DMS 273 (cell line): ENCODE results near the gene KRT81.
"Not testable (repeated sequence)": the region's sequence is repeated elsewhere in the genome, so short reads cannot be mapped to it uniquely, and the experiment has no call there.

Experiments used
- DNase-seq: peaks from one replicate; lab custom pipeline; 2025; ENCODE audit not compliant: unreplicated experiment; lab: John Stamatoyannopoulos, UW

KRT81 gene

DNA sequence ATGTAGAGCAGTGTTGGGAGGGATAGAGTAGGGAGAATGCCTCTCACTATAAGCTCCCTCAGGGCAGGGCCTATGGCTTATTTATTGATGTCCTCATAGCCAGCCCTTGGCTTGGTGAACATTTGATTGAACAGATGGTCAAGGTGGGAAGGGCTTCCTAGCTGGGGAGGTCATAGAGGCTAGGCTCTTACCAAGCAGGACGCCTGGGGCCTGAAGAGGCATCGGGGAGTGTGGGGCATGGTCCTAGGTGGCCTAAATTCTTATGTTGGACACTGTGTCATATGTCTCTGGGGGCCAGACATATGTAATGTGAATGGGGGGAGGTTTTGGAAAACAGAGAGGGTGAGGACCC is 34.8 kb downstream of the KRT81 start:
- no peak for DNase-seq

DNA sequence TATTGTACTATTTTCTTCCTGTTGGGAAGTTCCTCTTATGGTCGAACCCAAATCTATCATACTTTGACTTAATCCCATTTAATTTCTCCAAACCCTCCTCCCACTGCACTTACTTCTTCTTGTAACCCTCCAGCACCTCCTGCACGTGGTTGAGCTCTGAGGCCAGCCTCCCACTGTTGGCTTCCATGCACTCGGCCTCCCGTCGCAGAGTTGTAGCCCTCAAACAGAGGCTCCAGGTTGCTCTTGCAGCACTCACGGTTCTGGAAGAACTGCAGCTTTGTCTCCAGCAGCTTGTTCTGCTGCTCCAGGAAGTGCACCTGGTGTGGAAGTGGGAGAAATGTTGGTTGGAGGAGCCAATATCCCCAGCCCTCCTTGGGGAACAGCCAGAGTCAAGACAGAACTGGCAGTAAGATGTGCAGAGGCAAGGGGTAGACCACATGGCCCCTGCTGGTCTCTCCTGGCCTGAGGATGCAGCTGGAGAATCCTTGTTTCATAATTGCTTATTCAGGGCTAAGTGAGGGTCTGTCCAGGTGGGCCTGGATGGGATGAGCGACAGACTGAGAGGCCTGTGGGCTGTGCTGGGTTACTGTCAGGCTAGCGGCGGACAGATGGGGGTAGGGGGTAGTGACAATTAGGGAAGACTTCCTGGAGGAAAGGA is 35.3 kb downstream of the KRT81 start:
- no peak for DNase-seq

DNA sequence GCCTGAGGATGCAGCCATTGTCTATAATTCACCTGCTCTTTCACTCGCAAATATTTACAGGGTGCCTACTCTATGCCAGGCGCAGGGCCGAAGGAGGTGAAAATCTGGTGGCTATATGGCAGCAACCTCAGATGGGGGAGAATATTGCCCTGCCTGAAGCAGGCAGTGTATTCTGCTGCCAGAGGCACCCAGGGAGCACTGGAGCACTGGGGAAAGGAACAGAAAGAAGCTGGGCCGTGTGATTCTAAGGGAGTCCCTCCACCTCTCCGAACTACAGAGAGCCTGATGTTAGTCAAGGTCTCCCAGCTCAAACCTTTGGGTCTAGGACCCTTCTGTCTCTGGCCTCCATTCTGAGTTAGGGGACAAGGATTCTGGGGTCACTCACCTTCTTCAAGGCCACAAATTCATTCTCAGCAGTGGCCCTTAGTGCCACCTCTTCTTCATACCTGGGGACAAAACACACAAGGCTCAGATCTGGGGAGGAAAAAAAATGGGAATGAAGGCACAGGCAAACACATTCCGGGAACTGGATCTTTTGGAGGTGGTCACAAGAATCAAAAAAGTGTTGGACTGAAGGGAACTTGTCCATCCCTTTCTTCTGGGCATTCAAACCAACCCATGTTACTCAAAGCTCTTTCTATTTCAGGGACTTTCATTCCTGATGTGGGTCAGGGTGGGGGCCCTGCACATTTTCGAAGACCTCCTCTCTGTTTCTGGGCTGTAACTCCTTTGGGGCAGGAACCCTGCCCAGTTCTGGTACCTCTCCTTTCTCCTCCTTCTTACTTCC is 36.2 kb downstream of the KRT81 start:
- DNase-seq, result no peak

DNA sequence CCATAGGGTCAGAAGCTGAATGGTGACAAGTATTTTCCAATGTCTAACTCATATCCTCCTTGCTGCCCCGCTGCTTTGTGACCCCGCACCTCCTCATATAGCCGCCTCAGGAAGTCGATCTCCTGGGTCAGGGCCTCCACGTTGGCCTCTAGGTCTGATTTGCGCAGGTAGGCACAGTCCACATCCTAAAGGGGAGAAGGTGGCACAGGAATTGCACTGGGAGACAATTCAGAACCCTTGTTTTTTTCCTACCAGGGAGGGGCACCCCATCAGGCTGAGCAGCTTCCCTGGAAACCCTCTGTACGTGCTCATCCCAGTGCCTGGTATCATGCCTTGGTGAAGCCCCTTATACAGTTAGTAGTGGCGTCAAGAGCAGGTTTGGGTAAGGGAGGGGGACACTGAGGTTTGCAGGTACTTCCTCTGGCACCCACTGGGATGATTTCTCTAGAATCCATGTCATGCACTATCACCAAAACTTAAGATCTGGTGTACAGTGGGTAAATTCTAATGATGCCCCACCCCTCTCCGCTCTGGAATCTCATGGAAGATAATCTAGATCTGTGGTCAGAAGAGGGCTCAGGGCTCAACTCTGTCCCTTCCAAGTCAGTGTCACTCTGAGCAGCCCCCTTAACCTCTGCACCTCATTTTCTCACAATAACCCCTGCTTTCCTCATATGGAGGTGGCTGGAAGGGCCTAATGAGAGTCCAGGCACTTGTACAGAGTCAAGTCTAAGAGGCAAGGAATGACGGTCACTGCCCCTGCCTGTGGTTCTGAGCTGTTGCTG is 37.0 kb downstream of the KRT81 start:
- no peak for DNase-seq

DNA sequence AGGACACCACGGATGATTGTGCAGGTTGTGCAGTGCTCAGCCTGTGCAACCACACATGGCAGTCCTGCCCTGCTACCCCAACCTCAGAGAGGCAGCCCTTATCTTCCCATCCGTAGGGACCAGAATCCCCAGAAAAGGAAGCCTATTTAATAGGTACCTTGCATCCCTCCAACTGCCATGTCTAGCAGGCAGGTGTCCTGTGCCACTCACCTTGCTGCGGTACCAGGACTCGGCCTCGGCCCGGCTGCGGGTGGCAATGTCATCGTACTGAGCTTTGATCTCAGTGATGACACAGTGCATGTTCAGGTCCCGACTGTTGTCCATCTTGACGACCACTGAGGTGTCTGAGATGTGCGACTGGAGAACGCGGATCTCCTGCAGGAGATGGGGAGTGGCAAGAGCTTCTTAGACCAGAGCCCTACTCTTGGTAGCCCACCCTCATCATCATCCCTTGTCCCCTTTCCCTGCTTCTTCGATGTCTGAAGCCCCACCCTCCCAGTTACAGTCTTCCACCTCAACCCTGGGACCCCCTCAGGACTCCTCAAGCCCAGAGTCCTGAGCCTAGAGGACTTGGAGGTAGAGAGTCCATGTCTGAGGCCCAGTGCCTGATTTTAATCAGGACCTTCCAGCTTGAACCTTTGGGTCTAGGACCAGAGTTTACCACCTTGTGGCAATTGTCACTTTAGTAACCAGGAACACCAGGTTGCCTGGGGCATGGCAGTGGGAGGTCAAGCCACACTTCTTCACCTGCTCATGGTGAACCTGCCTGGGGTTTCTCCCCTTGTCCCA is 37.7 kb downstream of the KRT81 start:
- DNase-seq, result no peak

DNA sequence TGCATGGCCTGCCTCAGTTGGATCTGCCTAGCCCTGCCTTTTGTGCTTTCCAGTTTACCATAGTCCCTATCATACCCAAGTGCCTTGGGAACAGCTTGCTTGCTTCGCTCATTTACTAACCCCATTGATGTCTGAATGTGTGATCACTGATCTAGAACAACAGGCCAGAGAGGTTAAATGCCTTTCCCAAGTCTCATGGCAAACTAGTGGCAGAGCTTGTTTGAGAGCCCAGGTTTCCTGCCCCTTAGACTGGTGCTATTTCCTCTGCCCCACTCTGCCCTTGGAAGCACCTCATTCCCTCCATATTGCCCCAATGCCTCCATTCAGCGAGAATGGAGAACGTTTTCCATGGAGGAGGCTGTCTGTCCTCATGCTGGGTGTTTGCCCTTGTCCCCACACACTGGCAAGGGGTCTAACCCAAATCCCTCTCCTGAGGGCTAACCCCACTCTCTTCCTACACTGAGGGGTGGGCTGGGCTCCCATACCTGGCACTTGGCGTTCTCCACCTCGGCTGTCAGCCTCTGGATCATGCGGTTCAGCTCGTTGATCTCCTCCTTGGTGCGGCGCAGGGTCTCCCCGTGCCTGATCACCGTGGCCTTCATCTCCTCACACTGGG is 38.5 kb downstream of the KRT81 start:
- no peak for DNase-seq

DNA sequence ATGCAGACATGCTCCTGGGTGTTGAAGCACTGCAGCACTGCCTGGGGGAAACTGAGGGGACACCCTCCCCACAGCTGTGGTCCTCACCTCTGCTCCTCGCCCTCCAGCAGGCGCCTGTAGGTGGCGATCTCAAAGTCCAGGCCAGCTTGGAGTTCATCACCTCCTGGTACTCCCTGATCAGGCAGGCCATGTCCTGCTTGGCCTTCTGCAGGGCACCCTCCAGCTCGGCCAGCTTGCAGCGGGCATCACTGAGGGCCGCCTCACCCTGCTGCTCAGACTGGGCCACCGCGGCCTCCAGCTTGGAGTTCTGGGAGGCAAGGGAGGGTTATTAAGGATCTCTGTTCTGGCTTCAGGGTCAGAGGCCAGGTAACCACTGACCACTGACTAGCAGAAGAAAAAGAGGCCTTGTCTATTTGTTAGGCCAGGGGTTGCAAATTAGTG is 39.1 kb downstream of the KRT81 start:
- DNase-seq, result not testable (repeated sequence)

DNA sequence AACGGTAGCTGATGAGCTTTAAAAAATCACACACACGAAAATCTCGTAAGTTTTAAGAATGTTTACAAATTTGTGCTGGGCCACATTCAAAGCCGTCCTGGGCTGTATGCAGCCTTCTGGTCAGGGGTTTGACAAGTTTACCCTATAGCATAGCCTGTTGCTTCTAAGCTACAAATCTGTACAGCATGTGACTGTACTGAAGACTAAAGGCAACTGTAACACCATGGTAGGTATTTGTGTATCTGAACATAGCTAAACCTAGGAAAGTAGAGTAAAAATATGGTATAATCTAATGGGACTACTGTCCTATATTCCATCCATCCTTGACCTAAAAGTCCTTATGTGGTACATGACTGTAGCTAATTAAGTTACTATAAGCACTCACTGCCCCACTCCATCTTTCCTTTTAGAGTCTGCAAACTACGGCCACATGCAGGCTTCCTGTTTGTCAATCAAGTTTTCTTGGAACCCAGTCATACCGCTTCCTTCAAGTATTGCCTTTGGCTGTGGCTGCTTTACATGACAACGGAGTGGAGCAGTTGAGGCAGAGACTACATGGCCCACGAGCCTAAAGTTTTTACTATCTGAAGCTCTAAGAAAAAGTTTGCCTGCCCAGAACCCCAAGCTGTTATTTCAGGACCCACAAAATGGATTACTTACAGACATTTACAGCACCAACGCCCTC is 39.8 kb downstream of the KRT81 start:
- DNase-seq, result no peak

DNA sequence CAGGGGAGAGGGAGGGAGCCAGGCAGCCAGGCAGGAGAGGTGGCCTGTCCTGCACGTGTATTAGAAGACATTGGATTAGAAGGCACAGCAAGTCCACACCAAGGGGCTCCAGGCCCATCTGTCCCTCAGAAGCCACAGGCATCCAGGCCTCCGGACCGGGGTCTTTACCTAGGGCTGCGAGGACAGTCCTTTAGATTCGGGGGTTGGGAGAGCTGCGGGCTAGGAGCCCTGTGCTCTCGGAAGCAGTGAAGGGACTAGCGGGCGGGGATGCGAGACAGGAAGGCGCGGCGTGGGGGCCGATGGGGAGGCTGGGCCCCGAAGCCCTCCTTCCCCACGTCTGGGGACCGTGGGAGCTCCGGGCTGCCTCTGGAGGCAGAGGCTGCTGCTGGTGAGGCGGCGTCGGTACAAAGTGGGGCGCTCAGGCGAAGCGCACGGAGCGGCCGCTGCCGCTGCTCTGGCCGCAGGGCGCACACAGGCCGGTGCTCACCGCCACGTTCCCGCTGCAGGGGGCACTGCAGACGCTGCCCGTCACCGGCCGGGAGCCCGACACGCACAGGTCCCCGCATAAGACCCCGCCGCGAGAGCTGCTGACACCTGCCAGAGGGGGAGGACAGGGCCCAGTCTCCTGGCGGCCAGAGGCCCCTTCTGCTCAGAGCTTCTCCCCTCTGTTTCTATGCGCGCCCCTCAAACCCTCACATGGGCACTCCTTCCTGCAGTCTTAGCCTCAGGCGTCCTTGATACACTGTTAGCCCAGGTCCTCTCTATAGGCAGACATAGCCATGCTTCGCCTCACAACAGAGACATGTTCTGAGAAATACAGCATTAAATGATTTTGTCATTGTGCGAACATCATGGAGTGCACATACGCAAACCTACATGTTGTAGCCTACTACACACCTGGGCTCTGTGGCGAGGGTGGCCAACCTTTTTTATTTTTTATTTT is 41.0 kb downstream of the KRT81 start:
- no peak for DNase-seq

DNA sequence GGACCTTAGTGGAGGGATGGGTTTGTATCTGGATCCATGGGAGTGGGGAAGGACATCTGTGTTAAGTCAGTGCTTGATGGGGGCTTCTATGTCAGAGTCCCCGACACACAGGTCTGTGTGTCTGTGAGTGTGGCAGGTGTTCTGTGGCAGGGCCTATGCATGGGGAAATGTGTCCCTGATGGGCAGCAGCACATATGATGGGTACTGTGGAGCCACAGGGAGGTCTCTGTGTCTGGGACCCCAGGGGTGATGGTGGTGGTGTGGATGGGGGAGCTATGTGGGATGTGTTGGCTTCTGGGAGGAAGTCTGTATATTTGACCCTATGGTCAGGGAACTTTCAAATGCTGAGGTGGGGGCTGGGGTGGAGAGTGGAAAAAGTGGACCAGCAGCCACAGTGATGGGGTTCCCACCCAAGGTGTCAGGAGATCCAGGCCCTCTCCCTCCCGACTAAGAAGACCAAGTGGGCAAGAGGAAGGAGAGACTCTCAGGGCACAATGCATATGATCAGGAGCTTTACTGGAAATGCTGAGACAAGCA is 41.8 kb downstream of the KRT81 start:
- no peak for DNase-seq

DNA sequence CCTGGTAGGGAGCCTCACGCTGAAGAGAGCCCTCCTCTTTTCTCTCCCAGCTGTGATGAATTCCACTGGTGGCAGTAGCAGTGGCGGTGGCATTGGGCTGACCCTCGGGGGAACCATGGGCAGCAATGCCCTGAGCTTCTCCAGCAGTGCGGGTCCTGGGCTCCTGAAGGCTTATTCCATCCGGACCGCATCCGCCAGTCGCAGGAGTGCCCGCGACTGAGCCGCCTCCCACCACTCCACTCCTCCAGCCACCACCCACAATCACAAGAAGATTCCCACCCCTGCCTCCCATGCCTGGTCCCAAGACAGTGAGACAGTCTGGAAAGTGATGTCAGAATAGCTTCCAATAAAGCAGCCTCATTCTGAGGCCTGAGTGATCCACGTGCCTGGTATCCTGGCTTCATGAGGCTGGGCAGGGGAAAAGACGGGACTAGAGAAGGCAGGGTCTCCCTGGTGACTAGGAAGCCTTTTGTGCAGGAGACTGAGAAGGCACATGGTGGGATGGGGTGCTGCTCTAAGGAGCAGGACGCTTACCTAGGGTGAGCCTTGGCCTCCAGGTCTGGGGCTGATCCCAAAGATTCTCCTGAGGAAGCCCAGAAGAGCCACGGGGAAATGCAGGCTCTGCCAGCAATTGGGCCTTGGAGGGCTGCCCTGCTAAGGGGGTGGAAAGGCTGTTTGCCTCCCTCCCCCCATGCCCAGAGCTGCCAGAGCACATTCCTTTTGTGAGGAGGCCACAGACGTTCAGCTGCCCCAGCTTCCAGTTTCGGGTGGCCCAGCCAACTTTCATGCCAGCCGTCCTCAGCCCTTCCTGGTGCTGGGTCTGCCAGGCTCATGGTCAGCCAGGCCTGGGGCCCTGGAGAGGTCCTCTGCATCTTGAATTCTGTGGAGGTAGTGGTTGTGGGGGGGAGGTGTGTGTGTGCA is 42.5 kb downstream of the KRT81 start:
- DNase-seq, result no peak

DNA sequence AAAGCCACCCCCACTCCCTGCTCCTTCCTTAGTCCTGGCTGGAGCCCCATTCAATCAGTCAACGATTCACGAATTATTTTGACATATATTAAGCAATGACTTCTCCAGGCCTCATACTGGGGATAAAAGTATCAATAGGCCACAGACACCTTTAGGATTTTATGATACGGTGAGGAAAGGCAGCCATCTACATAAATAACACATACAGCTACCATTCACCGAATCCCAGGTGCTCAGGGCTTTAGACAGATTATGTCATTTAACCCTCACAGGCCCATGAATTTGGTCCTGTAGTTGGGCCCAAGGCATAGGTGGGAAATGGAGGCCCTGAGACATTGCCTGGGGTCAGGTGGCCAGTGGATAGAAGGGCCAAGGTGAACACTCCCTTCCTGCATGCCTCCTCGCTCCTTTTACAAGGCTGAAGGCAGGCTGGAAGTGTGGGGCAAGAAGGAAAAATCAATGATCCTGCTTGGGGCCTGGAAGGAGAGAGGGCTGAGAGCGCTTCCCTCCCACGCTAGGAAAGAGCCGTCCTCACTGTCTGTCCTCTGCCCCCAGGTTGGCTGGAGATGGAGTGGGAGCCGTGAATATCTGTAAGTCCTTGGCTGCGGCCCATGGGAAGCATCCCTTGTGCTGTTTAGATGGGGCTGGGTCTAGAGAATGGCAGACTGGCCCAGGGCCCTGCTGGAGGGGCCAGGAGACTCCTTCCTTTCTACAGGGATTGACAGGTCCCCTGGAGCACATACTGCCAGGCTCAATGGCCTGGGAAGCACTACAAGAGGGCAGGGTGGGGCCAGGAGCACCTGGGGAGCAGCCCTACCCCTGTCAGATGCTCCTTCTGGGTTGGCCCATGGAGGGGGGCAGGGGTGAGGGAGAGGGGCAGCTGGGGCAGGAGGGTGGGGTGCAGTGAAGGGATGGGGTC is 43.5 kb downstream of the KRT81 start:
- peak; percentile 24 for DNase-seq

DNA sequence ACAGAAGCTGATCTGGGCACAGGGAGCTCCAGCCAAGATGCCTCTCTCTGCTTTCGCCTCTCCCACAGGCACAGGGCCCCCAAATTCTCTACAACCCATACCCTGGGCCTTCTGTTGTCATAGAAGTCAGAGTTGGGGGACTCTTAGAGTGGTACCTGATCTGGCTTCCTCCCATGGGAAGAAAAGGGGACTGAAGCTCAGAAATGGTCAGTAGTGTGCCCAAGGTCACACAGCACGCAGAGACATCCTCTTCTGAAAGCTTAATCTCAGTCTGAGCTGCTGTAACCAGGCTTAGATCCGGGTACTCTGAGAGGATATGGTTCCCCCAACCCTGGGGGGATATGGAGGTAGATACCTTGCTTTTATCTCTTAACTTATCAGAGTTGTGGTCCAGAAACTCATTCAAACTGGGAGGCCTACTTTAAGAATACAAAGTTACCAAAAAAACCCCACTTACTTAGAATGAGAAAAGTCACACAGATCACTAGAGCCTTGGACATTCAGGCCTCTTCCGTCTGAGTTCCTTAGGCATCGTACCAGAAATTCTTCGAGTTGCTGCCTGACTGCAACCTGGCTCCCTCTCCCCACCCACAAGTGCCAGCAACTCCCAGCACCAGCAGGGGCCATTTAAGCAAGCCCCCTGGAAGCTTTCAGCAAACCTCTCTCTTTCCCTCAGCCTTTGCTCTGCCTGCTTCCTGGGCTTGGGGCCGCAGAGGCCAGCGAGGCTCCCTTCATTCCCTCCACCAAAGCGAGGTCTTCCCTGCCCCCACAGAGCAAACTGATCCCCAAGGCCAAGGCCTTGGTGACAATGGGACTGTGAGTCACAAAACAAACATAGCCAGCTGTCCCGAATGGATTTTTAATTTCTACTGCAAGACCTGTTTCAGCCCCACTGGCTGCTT is 44.4 kb downstream of the KRT81 start:
- peak; percentile 46 for DNase-seq

DNA sequence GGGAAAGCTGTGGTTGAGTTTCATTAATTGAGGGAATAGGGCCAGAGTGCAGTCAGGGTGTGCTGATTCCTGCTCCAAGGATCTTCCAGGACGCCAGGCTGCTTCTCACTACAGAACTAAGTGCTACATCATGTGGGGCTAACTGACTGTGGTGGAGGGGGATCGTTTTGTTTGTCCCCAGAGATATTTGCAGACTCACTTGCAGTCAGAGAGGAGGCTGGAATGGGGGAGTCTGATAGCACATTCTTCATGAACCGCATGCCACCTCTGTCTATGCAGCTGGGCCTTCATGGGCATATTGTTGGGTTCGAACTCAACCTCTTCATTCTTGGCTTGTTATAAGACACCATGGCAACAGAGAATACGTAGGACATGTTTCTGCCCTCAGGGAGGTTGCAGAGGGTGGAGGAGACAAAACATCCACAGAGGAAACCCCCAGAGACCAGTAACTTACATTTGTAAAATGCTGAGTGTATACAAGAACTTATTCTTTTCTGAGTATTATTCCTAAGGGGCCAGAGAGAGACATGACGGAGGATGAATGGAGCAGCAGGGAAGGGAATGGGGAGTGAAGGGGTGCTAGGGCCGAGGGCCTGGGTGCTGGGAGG is 45.3 kb downstream of the KRT81 start:
- DNase-seq, result no peak

DNA sequence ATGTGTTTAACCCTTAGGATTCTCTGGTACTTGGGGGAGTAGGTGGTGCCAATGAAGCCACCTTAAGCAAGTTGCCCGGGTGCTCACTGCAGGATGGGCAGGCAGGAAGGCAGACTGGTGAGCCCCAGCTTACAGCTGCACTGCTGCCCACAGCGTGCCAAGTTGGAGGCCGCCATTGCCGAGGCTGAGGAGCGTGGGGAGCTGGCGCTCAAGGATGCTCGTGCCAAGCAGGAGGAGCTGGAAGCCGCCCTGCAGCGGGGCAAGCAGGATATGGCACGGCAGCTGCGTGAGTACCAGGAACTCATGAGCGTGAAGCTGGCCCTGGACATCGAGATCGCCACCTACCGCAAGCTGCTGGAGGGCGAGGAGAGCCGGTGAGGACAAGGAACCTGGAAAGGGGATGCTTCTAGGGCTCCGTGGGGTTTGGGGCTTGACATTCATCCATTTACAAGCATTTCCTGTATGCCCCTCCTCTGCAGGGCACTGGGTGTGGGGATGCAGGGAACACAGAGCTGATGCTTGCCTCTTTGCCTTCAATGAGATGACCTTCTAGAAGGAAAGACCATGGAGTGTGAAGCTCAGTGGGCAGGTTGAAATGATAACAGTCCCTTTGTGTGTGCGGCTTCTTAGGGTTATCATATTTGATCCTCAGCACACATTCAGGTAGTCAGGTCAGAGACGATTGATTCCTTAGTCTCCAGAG is 45.9 kb downstream of the KRT81 start:
- no peak for DNase-seq
